IMR-90 (cell line): ENCODE measurements around the gene ARSH. TPM values are rescaled to one million over a fixed set of nuclear protein-coding genes. Genes with fewer than 3 reads are reported as not detected.

Experiments used
- ATAC-seq: fragments of 200-7000 bp; cut with Tn5 transposase; 2 replicates; pipeline ENCODE4 v1.9.1; 2020; ENCODE audit warnings: low read depth, mild to moderate bottlenecking, moderate library complexity
- BruUV-seq: library from RNA; stranded (reverse); fragments of 400-500 nt; replicated peaks from 2 replicates; lab custom pipeline; 2021; lab: Mats Ljungman, UMichigan
- CTCF ChIA-PET: fragments of 300-600 bp; formaldehyde crosslinking; extraction: SDS; loops from one replicate; lab custom pipeline; 2021; ENCODE audit warnings: antibody characterized with exemption; lab: Yijun Ruan, JAX
- POLR2A ChIA-PET: fragments of 300-600 bp; sonication (Branson Sonifier 250); formaldehyde crosslinking; loops from one replicate; lab custom pipeline; 2022; ENCODE audit warnings: antibody characterized with exemption; ENCODE audit not compliant: unreplicated experiment; lab: Charles Lee
- DNase-seq: peaks from one replicate; pipeline ENCODE4 v3.0.0; 2013
- H2AFZ ChIP-seq: replicated peaks from 2 replicates; pipeline ENCODE3; 2013; ENCODE audit warnings: low read length, mild to moderate bottlenecking; ENCODE audit not compliant: poor library complexity
- H2AK5ac ChIP-seq: 2 replicates; pipeline ENCODE4 v1.6.1; 2013; ENCODE audit warnings: low read depth, low read length, inconsistent platforms
- H2AK9ac ChIP-seq: replicated peaks from 2 replicates; pipeline ENCODE3; 2013; ENCODE audit warnings: mild to moderate bottlenecking, low read depth, low read length, moderate library complexity; ENCODE audit not compliant: poor library complexity
- H2BK120ac ChIP-seq: 2 replicates; pipeline ENCODE4 v1.6.1; 2013; ENCODE audit warnings: low read depth, low read length, inconsistent platforms
- H2BK15ac ChIP-seq: 3 replicates; pipeline ENCODE4 v1.6.1; 2013; ENCODE audit warnings: low read depth, low read length, inconsistent platforms
- H2BK20ac ChIP-seq: 2 replicates; pipeline ENCODE4 v1.6.1; 2013; ENCODE audit warnings: low read depth, mild to moderate bottlenecking, inconsistent platforms, low read length, moderate library complexity
- H2BK5ac ChIP-seq: 2 replicates; pipeline ENCODE4 v1.6.1; 2013; ENCODE audit warnings: mild to moderate bottlenecking, low read depth, low read length, inconsistent platforms; ENCODE audit not compliant: poor library complexity, severe bottlenecking
- H3K14ac ChIP-seq: replicated peaks from 2 replicates; pipeline ENCODE4 v1.6.1; 2013; ENCODE audit warnings: low read depth, low read length, inconsistent platforms
- H3K18ac ChIP-seq: 2 replicates; pipeline ENCODE4 v1.6.1; 2013; ENCODE audit warnings: low read depth, low read length, control low read depth
- H3K23ac ChIP-seq: 2 replicates; pipeline ENCODE4 v1.6.1; 2013; ENCODE audit warnings: low read depth, low read length, inconsistent platforms
- H3K27ac ChIP-seq: 2 replicates; pipeline ENCODE4 v1.5.1; 2013; ENCODE audit warnings: mild to moderate bottlenecking, control low read depth, low read length; ENCODE audit not compliant: insufficient read depth
- H3K27me3 ChIP-seq: 2 replicates; pipeline ENCODE4 v1.6.1; 2013; ENCODE audit warnings: low read length; ENCODE audit not compliant: control insufficient read depth, insufficient read depth
- H3K36me3 ChIP-seq: 2 replicates; pipeline ENCODE4 v1.6.1; 2013; ENCODE audit warnings: low read length, mixed read lengths; ENCODE audit not compliant: control insufficient read depth, insufficient read depth
- H3K4ac ChIP-seq: 2 replicates; pipeline ENCODE4 v1.6.1; 2013; ENCODE audit warnings: low read depth, low read length, inconsistent platforms
- H3K4me1 ChIP-seq: 2 replicates; pipeline ENCODE4 v1.6.1; 2013; ENCODE audit warnings: low read length, mixed read lengths; ENCODE audit not compliant: control insufficient read depth, insufficient read depth
- H3K4me2 ChIP-seq: 2 replicates; pipeline ENCODE4 v1.6.1; 2013; ENCODE audit warnings: low read depth, mild to moderate bottlenecking, control low read depth, low read length, moderate library complexity
- H3K4me3 ChIP-seq: 2 replicates; pipeline ENCODE4 v1.5.1; 2013; ENCODE audit warnings: low read depth, mild to moderate bottlenecking, control low read depth, low read length, moderate library complexity; ENCODE audit not compliant: insufficient read depth
- H3K56ac ChIP-seq: 2 replicates; pipeline ENCODE4 v1.6.1; 2013; ENCODE audit warnings: low read length, inconsistent platforms; ENCODE audit not compliant: insufficient read depth; ENCODE audit errors: extremely low read depth
- H3K79me1 ChIP-seq, 2 experiments: 2 replicates each; pipeline ENCODE4 v1.6.1; 2013; ENCODE audit warnings: low read length in 2 of 2, inconsistent platforms in 1 of 2, low read depth in 1 of 2
- H3K9ac ChIP-seq: 2 replicates; pipeline ENCODE4 v1.6.1; 2013; ENCODE audit warnings: low read depth, low read length, control low read depth
- H3K9me1 ChIP-seq: 2 replicates; pipeline ENCODE4 v1.6.1; 2013; ENCODE audit warnings: low read length, inconsistent platforms; ENCODE audit not compliant: insufficient read depth
- H3K9me3 ChIP-seq: 2 replicates; pipeline ENCODE4 v1.6.1; 2013; ENCODE audit warnings: low read length; ENCODE audit not compliant: control insufficient read depth, insufficient read depth
- H4K20me1 ChIP-seq: 2 replicates; pipeline ENCODE4 v1.6.1; 2013; ENCODE audit warnings: low read length, inconsistent platforms; ENCODE audit not compliant: insufficient read depth
- H4K5ac ChIP-seq: 2 replicates; pipeline ENCODE4 v1.6.1; 2013; ENCODE audit warnings: mild to moderate bottlenecking, low read depth, low read length, control low read depth
- H4K8ac ChIP-seq, 2 experiments: 2 replicates each; pipeline ENCODE4 v1.6.1; 2013; ENCODE audit warnings: low read depth in 2 of 2, low read length in 2 of 2, control low read depth in 1 of 2, inconsistent platforms in 1 of 2
- H4K91ac ChIP-seq: 2 replicates; pipeline ENCODE4 v1.6.1; 2013; ENCODE audit warnings: low read depth, low read length, inconsistent platforms; ENCODE audit not compliant: insufficient read depth
- FOS ChIP-seq: fragments of 150-350 bp; IDR thresholded peaks from 2 replicates; pipeline ENCODE4 v1.6.1; 2016; ENCODE audit warnings: low read depth, low read length
- MAFK ChIP-seq: IDR thresholded peaks from 2 replicates; pipeline ENCODE4 v1.6.1; 2012; ENCODE audit warnings: low read depth, low read length, improper control_type of control experiment
- RAD21 ChIP-seq: IDR thresholded peaks from 2 replicates; pipeline ENCODE4 v1.6.1; 2012; ENCODE audit warnings: low read length, improper control_type of control experiment
- RCOR1 ChIP-seq: IDR thresholded peaks from 2 replicates; pipeline ENCODE4 v1.6.1; 2012; ENCODE audit warnings: mild to moderate bottlenecking, low read length, improper control_type of control experiment; ENCODE audit not compliant: insufficient replicate concordance
- RFX5 ChIP-seq: IDR thresholded peaks from 2 replicates; pipeline ENCODE4 v1.8.0; 2012; ENCODE audit warnings: low read depth, mild to moderate bottlenecking, low read length, moderate library complexity
- SMC3 ChIP-seq: fragments of 150-350 bp; IDR thresholded peaks from 2 replicates; pipeline ENCODE4 v1.6.1; 2016; ENCODE audit warnings: low read depth, mild to moderate bottlenecking, antibody characterized with exemption, low read length, moderate library complexity
- whole genome bisulfite sequencing, 2 experiments: methylation state at CpG; one replicate each; pipeline versions ENCODE4 v1.1.5 to v1.1.7; 2013; ENCODE audit warnings: missing lambda C conversion rate in 2 of 2; ENCODE audit not compliant: insufficient read length in 1 of 2; ENCODE audit errors: extremely low coverage in 2 of 2; 5-methylcytosine and 5-hydroxymethylcytosine counted together
- dilution Hi-C: fragments of 300-500 bp; cut with HindIII; formaldehyde crosslinking; loops from one replicate; pipeline ENCODE4 v1.14.3; 2018; ENCODE audit warnings: low sequenced_read_pairs; ENCODE audit not compliant: unreplicated experiment
- in situ Hi-C: fragments of 300-500 bp; cut with MboI; formaldehyde crosslinking; loops from 3 replicates; pipeline ENCODE4 v1.14.3; 2019; ENCODE audit warnings: low sequenced_read_pairs, inconsistent platforms, mixed read lengths
- intact Hi-C: fragments of 100-400 bp; cut with micrococcal nuclease; formaldehyde crosslinking; loops from 2 replicates; pipeline ENCODE4 v1.10.0; 2022
- polyA plus RNA-seq, 3 experiments: library from polyadenylated mRNA; depleted of rRNA; stranded (reverse); fragments of >200 nt; gene quantifications; 2 replicates each; pipeline ENCODE4 v1.2.3, GENCODE V29; 2012; ENCODE audit warnings: low replicate concordance in 1 of 3
- total RNA-seq: library from RNA; depleted of rRNA; stranded (reverse); fragments of >200 nt; gene quantifications from 2 replicates; pipeline ENCODE4 v1.2.3, GENCODE V29; 2012
- TF ChIP-seq, protein P1 (sequence below): fragments of 150-350 bp; IDR thresholded peaks from 2 replicates; pipeline ENCODE4 v1.6.1; 2016; ENCODE audit warnings: low read depth, mild to moderate bottlenecking, low read length, moderate library complexity, borderline replicate concordance
- TF ChIP-seq, protein P2 (sequence below): fragments of 150-350 bp; IDR thresholded peaks from 2 replicates; pipeline ENCODE4 v1.6.1; 2017; ENCODE audit warnings: mild to moderate bottlenecking, antibody characterized with exemption, low read length, low read depth

The ARSH gene
- total and polyA plus RNA-seq, 2 of the 4 experiments (the other 2 are of a cell fraction): not detected

- TF ChIP-seq, protein P1, sequence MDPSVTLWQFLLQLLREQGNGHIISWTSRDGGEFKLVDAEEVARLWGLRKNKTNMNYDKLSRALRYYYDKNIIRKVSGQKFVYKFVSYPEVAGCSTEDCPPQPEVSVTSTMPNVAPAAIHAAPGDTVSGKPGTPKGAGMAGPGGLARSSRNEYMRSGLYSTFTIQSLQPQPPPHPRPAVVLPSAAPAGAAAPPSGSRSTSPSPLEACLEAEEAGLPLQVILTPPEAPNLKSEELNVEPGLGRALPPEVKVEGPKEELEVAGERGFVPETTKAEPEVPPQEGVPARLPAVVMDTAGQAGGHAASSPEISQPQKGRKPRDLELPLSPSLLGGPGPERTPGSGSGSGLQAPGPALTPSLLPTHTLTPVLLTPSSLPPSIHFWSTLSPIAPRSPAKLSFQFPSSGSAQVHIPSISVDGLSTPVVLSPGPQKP: no peak
- TF ChIP-seq RFX5: no peak
- no peak for TF ChIP-seq FOS
- no peak for TF ChIP-seq MAFK
- TF ChIP-seq SMC3: no peak
- TF ChIP-seq, protein P2, sequence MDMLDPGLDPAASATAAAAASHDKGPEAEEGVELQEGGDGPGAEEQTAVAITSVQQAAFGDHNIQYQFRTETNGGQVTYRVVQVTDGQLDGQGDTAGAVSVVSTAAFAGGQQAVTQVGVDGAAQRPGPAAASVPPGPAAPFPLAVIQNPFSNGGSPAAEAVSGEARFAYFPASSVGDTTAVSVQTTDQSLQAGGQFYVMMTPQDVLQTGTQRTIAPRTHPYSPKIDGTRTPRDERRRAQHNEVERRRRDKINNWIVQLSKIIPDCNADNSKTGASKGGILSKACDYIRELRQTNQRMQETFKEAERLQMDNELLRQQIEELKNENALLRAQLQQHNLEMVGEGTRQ: no peak
- no peak for TF ChIP-seq RAD21
- TF ChIP-seq RCOR1: no peak
- H2BK5ac ChIP-seq: no peak overlapping the region
- BruUV-seq: no TSS peak
- H4K8ac ChIP-seq: no peak overlapping the region
- no peaks in the 10 kb centered on the region for H3K9me1 ChIP-seq
- WGBS, 2 experiments: no CpG with 5 or more reads among the region's 6 CpGs
- no peak overlapping the region for H3K18ac ChIP-seq
- no peak overlapping the region for H3K9ac ChIP-seq
- dilution Hi-C loops (no loop called here), in situ Hi-C loops (no loop called here), intact Hi-C loops (no loop called here)
- H3K4me2 ChIP-seq: no peak overlapping the region
- no peak overlapping the region for H3K4ac ChIP-seq
- peak overlapping the region; percentile 41 for H2AFZ ChIP-seq
- H3K4me3 ChIP-seq: no peak overlapping the region
- no peak overlapping the region for H2AK9ac ChIP-seq
- no peak overlapping the region for H2BK20ac ChIP-seq
- no peak overlapping the region for H3K23ac ChIP-seq
- H4K5ac ChIP-seq: no peak overlapping the region
- ChIA-PET CTCF (no interaction called here), POLR2A (no interaction called here)
- no peak overlapping the region for H3K27ac ChIP-seq
- H3K79me1 ChIP-seq: no peaks in the 10 kb centered on the region
- no peak overlapping the region for H3K14ac ChIP-seq
- ATAC-seq (no peak), DNase-seq (no peak)
- H3K27me3 ChIP-seq: no peaks in the 10 kb centered on the region
- H2AK5ac ChIP-seq: peak overlapping the region; percentile 36; the same call in 1 of the 2 replicates
- no peaks in the 10 kb centered on the region for H3K36me3 ChIP-seq
- H4K20me1 ChIP-seq: no peaks in the 10 kb centered on the region
- H2BK15ac ChIP-seq: no peak overlapping the region
- H3K56ac ChIP-seq: no peak overlapping the region
- H4K91ac ChIP-seq: no peak overlapping the region
- H3K4me1 ChIP-seq: peaks cover 1% of the 10 kb centered on the region; the same call in 1 of the 2 replicates
- H3K9me3 ChIP-seq: no peaks in the 10 kb centered on the region
- peak overlapping the region; percentile 27; the same call in 1 of the 2 replicates for H2BK120ac ChIP-seq
Measured at GRCh38 chrX:2965965-2966364, 40.4 kb upstream of the ARSH start.
